Liver (tissue), 9 donors: ENCODE results near the gene AGAP2. TPM values are rescaled to one million over a fixed set of nuclear protein-coding genes. Genes with fewer than 3 reads are reported as not detected.

Source experiments
- DNase-seq: peaks from one replicate; pipeline ENCODE4 v3.0.0-alpha.2; 2017; ENCODE audit warnings: low spot score
- H3K27ac ChIP-seq, 2 donors: one replicate each; pipeline ENCODE4 v1.7.0; 2013; ENCODE audit warnings: inconsistent platforms in 2 of 2, low read length in 2 of 2, control low read depth in 1 of 2, low read depth in 1 of 2, mild to moderate bottlenecking in 1 of 2
- H3K27me3 ChIP-seq, 4 donors: one replicate each; pipeline versions ENCODE4 v1.6.1 to v1.7.0; 2013; ENCODE audit warnings: low read length in 3 of 4, inconsistent platforms in 1 of 4, mild to moderate bottlenecking in 1 of 4, moderate library complexity in 1 of 4; ENCODE audit not compliant: control insufficient read depth in 4 of 4, insufficient read depth in 4 of 4
- H3K36me3 ChIP-seq, 4 donors: one replicate each; pipeline versions ENCODE4 v1.6.1 to v1.7.0; 2013; ENCODE audit warnings: low read length in 3 of 4, mild to moderate bottlenecking in 3 of 4, low read depth in 1 of 4, moderate library complexity in 1 of 4; ENCODE audit not compliant: control insufficient read depth in 4 of 4, insufficient read depth in 3 of 4
- H3K4me1 ChIP-seq, 4 donors: one replicate each; pipeline versions ENCODE4 v1.6.1 to v1.7.0; 2013; ENCODE audit warnings: low read length in 3 of 4, mild to moderate bottlenecking in 3 of 4, moderate library complexity in 1 of 4; ENCODE audit not compliant: control insufficient read depth in 4 of 4, insufficient read depth in 4 of 4
- H3K4me3 ChIP-seq, 3 donors: one replicate each; pipeline versions ENCODE4 v1.6.1 to v1.7.0; 2013; ENCODE audit warnings: low read length in 3 of 3, control low read depth in 1 of 3, low read depth in 1 of 3, mild to moderate bottlenecking in 1 of 3
- H3K9ac ChIP-seq, 2 donors: one replicate each; pipeline ENCODE4 v1.7.0; 2013; ENCODE audit warnings: low read length in 2 of 2, mild to moderate bottlenecking in 2 of 2, moderate library complexity in 2 of 2, control low read depth in 1 of 2, low read depth in 1 of 2
- H3K9me3 ChIP-seq, 4 donors: one replicate each; pipeline versions ENCODE4 v1.6.1 to v1.7.0; 2013; ENCODE audit warnings: low read length in 3 of 4; ENCODE audit not compliant: control insufficient read depth in 4 of 4
- CTCF ChIP-seq: fragments of 150-350 bp; IDR thresholded peaks from 2 replicates; pipeline ENCODE4 v1.5.1; 2017; ENCODE audit warnings: improper control_type of control experiment, low read depth, low read length; ENCODE audit not compliant: missing input control
- EGR1 ChIP-seq, 2 donors: IDR thresholded peaks; 2 replicates each; pipeline ENCODE4 v1.6.1; 2016 to 2018; ENCODE audit warnings: antibody characterized with exemption in 2 of 2, low read depth in 2 of 2
- FOXA1 ChIP-seq: IDR thresholded peaks from 2 replicates; pipeline ENCODE4 v1.6.1; 2016; ENCODE audit warnings: antibody characterized with exemption
- FOXA2 ChIP-seq: IDR thresholded peaks from 2 replicates; pipeline ENCODE4 v1.6.1; 2016; ENCODE audit warnings: antibody characterized with exemption
- GABPA ChIP-seq, 2 donors: IDR thresholded peaks in 1 of 2; conservative IDR thresholded peaks in 1 of 2; 2 replicates each; pipeline ENCODE4 v1.6.1; 2016; ENCODE audit warnings: antibody characterized with exemption in 2 of 2, mild to moderate bottlenecking in 1 of 2, moderate library complexity in 1 of 2
- HNF4A ChIP-seq, 2 donors: conservative IDR thresholded peaks; 2 replicates each; pipeline ENCODE4 v1.6.1; 2016; ENCODE audit warnings: antibody characterized with exemption in 2 of 2, mild to moderate bottlenecking in 2 of 2
- HNF4G ChIP-seq: IDR thresholded peaks from 2 replicates; pipeline ENCODE4 v1.6.1; 2016; ENCODE audit warnings: antibody characterized with exemption
- JUND ChIP-seq, 2 donors: IDR thresholded peaks; 2 replicates each; pipeline ENCODE4 v1.6.1; 2016; ENCODE audit warnings: antibody characterized with exemption in 2 of 2
- NR2F2 ChIP-seq: IDR thresholded peaks from 2 replicates; pipeline ENCODE4 v1.6.1; 2016; ENCODE audit warnings: antibody characterized with exemption
- RAD21 ChIP-seq, 2 donors: IDR thresholded peaks; 2 replicates each; pipeline ENCODE4 v1.6.1; 2016; ENCODE audit warnings: antibody characterized with exemption in 2 of 2, mild to moderate bottlenecking in 2 of 2
- RXRA ChIP-seq, 2 donors: IDR thresholded peaks; 2 replicates each; pipeline ENCODE4 v1.6.1; 2017 to 2018; ENCODE audit warnings: antibody characterized with exemption in 2 of 2, mild to moderate bottlenecking in 1 of 2
- SP1 ChIP-seq: IDR thresholded peaks from 2 replicates; pipeline ENCODE4 v1.6.1; 2018; ENCODE audit warnings: antibody characterized with exemption, mild to moderate bottlenecking
- TAF1 ChIP-seq: conservative IDR thresholded peaks from 2 replicates; pipeline ENCODE4 v1.6.1; 2016; ENCODE audit warnings: antibody characterized with exemption, mild to moderate bottlenecking
- YY1 ChIP-seq: IDR thresholded peaks from 2 replicates; pipeline ENCODE4 v1.6.1; 2016; ENCODE audit warnings: antibody characterized with exemption, mild to moderate bottlenecking
- WGBS: extraction: QIAGEN DNeasy Blood & Tissue Kit; methylation state at CpG from one replicate; pipeline ENCODE4 v1.1.7; 2013; 5-methylcytosine and 5-hydroxymethylcytosine counted together
- polyA plus RNA-seq, 2 donors: library from polyadenylated mRNA; stranded (reverse) in 1 of 2; unstranded in 1 of 2; fragments of 200-250 nt in 1 of 2; fragments of >200 nt in 1 of 2; fragmentation: Nextera tagmentation in 1 of 2; extraction: Ambion mirVana in 1 of 2; gene quantifications; one replicate each; pipeline versions ENCODE4 v1.2.1 to v1.2.3, GENCODE V29; 2013 to 2015
- total RNA-seq, 2 donors: library from RNA; depleted of rRNA; stranded (reverse); fragments of >200 nt; gene quantifications; one replicate each; pipeline ENCODE4 v1.2.3, GENCODE V29; 2014
- TF ChIP-seq, protein P1 (sequence below): IDR thresholded peaks from 2 replicates; pipeline ENCODE4 v1.6.1; 2016; ENCODE audit warnings: antibody characterized with exemption
- TF ChIP-seq, protein P2 (sequence below): IDR thresholded peaks from 2 replicates; pipeline ENCODE4 v1.6.1; 2016; ENCODE audit warnings: antibody characterized with exemption
- TF ChIP-seq, protein P3 (sequence below): IDR thresholded peaks from 2 replicates; pipeline ENCODE4 v1.6.1; 2016; ENCODE audit warnings: antibody characterized with exemption, mild to moderate bottlenecking
- TF ChIP-seq, protein P4 (sequence below): IDR thresholded peaks from 2 replicates; pipeline ENCODE4 v1.6.1; 2016; ENCODE audit warnings: antibody characterized with exemption
- donor health status: healthy.
- donor health status: healthy.
- donor health status: healthy.
- donor health status: healthy.
- donor health status: healthy.

Gene AGAP2
- total and polyA plus RNA-seq, 4 donors = 0.18 to 1.7 (median 0.64) TPM

- H3K27ac ChIP-seq = peak within 1 kb of the TSS; percentile 77 to 99
- peaks cover 0 to 3% (median 0%) of the 10 kb centered on the region in 4 donors for H3K27me3 ChIP-seq
- H3K9ac ChIP-seq = peak within 1 kb of the TSS; percentile 63 to 86
- peaks cover 10 to 19% (median 14%) of the 10 kb centered on the region in 4 donors for H3K36me3 ChIP-seq
- WGBS = under 1% methylated on average over 28 of the region's 28 CpGs
- H3K4me1 ChIP-seq = peaks cover 5 to 14% (median 12%) of the 10 kb centered on the region in 4 donors
- H3K9me3 ChIP-seq = no peaks in the 10 kb centered on the region
- DNase-seq = peak; percentile 88
- H3K4me3 ChIP-seq = peak within 1 kb of the TSS; percentile 58 to 99 (median 63)
- peak; percentile 47 to 54 for TF ChIP-seq RXRA (IDR thresholded peaks at IDR 0.05)
- peak in 1 of 2 donors; percentile 58 for TF ChIP-seq GABPA (IDR thresholded peaks at IDR 0.05 in 1 of 2, conservative IDR thresholded peaks at IDR 0.05 in 1 of 2)
- TF ChIP-seq, protein P1, sequence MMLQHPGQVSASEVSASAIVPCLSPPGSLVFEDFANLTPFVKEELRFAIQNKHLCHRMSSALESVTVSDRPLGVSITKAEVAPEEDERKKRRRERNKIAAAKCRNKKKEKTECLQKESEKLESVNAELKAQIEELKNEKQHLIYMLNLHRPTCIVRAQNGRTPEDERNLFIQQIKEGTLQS = peak; percentile 74
- TF ChIP-seq, protein P2, sequence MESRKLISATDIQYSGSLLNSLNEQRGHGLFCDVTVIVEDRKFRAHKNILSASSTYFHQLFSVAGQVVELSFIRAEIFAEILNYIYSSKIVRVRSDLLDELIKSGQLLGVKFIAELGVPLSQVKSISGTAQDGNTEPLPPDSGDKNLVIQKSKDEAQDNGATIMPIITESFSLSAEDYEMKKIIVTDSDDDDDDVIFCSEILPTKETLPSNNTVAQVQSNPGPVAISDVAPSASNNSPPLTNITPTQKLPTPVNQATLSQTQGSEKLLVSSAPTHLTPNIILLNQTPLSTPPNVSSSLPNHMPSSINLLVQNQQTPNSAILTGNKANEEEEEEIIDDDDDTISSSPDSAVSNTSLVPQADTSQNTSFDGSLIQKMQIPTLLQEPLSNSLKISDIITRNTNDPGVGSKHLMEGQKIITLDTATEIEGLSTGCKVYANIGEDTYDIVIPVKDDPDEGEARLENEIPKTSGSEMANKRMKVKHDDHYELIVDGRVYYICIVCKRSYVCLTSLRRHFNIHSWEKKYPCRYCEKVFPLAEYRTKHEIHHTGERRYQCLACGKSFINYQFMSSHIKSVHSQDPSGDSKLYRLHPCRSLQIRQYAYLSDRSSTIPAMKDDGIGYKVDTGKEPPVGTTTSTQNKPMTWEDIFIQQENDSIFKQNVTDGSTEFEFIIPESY = peak; percentile 92
- peak; percentile 50 for TF ChIP-seq NR2F2
- TF ChIP-seq HNF4G = no peak
- no peak for TF ChIP-seq CTCF
- peak; percentile 30 to 33 for TF ChIP-seq HNF4A (conservative IDR thresholded peaks at IDR 0.05)
- TF ChIP-seq, protein P3, sequence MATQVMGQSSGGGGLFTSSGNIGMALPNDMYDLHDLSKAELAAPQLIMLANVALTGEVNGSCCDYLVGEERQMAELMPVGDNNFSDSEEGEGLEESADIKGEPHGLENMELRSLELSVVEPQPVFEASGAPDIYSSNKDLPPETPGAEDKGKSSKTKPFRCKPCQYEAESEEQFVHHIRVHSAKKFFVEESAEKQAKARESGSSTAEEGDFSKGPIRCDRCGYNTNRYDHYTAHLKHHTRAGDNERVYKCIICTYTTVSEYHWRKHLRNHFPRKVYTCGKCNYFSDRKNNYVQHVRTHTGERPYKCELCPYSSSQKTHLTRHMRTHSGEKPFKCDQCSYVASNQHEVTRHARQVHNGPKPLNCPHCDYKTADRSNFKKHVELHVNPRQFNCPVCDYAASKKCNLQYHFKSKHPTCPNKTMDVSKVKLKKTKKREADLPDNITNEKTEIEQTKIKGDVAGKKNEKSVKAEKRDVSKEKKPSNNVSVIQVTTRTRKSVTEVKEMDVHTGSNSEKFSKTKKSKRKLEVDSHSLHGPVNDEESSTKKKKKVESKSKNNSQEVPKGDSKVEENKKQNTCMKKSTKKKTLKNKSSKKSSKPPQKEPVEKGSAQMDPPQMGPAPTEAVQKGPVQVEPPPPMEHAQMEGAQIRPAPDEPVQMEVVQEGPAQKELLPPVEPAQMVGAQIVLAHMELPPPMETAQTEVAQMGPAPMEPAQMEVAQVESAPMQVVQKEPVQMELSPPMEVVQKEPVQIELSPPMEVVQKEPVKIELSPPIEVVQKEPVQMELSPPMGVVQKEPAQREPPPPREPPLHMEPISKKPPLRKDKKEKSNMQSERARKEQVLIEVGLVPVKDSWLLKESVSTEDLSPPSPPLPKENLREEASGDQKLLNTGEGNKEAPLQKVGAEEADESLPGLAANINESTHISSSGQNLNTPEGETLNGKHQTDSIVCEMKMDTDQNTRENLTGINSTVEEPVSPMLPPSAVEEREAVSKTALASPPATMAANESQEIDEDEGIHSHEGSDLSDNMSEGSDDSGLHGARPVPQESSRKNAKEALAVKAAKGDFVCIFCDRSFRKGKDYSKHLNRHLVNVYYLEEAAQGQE = peak; percentile 70
- TF ChIP-seq FOXA2 = no peak
- peak; percentile 44 for TF ChIP-seq TAF1
- TF ChIP-seq, protein P4, sequence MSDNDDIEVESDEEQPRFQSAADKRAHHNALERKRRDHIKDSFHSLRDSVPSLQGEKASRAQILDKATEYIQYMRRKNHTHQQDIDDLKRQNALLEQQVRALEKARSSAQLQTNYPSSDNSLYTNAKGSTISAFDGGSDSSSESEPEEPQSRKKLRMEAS = peak; percentile 100
- TF ChIP-seq YY1 = peak; percentile 97
- TF ChIP-seq SP1 = peak; percentile 71
- TF ChIP-seq EGR1 (IDR thresholded peaks at IDR 0.05; ENCODE audit: low read depth in 2 of 2) = peak in 1 of 2 donors; percentile 84
- peak; percentile 9 to 17 for TF ChIP-seq RAD21 (IDR thresholded peaks at IDR 0.05)
- TF ChIP-seq FOXA1 = no peak
- TF ChIP-seq JUND (IDR thresholded peaks at IDR 0.05) = peak; percentile 78 to 87
Measured at GRCh38 chr12:57771873-57772428, 33.4 kb upstream of the AGAP2 start, which contains the start of gene METTL1. Gene METTL1, minus strand, starts transcription at chr12:57772105. Its CDS starts 22 bp downstream, at chr12:57772083.
